Activated T-cell treated with anti-CD3 and anti-CD28 coated beads, Interleukin-2, amount 50 U/mL, for 4 hours (primary cell): ENCODE measurements around the gene CKAP2L. TPM values are rescaled to one million over a fixed set of nuclear protein-coding genes. Genes with fewer than 3 reads are reported as not detected.
A peak's percentile ranks its signal among the peaks of the same experiment; 100 is the strongest.

Source experiments
- ATAC-seq, 2 donors: fragments of 200-7000 bp; cut with Tn5 transposase; one replicate each; pipeline ENCODE4 v1.10.0; 2021
- DNase-seq: peaks from one replicate; pipeline ENCODE4 v3.0.0-alpha.2; 2020
- H3K27me3 Mint-ChIP-seq: one replicate; pipeline ENCODE4 v1.8.0; 2021; ENCODE audit warnings: low read depth, mixed read lengths
- H3K36me3 Mint-ChIP-seq: one replicate; pipeline ENCODE4 v1.8.0; 2022; ENCODE audit warnings: mixed read lengths; ENCODE audit not compliant: insufficient read depth
- H3K4me1 Mint-ChIP-seq: one replicate; pipeline ENCODE4 v1.8.0; 2021; ENCODE audit warnings: low read depth, mixed read lengths
- H3K4me3 Mint-ChIP-seq: one replicate; pipeline ENCODE4 v1.8.0; 2021; ENCODE audit warnings: mild to moderate bottlenecking, moderate library complexity, mixed read lengths
- H3K9me3 Mint-ChIP-seq: one replicate; pipeline ENCODE4 v1.8.0; 2021; ENCODE audit warnings: mixed read lengths
- total RNA-seq, 3 donors: library from RNA; stranded (reverse); gene quantifications; one replicate each; pipeline ENCODE4 v1.2.1, GENCODE V29; 2021

Gene CKAP2L
- total RNA-seq, 3 donors from 2014 or later, result 2.7 to 4.1 (median 3.2) TPM

- Mint-ChIP-seq H3K9me3 (no peaks in the 10 kb centered on the region), H3K27me3 (no peaks in the 10 kb centered on the region), H3K4me3 (no peak overlapping the region), H3K36me3 (no peaks in the 10 kb centered on the region), H3K4me1 (peaks cover 9% of the 10 kb centered on the region)
- no peak for ATAC-seq
- DNase-seq, result no peak
Observed at GRCh38 chr2:112798979-112799975, 34.9 kb upstream of the CKAP2L start.

- no peak for ATAC-seq
- no peak overlapping the region for H3K4me3 Mint-ChIP-seq
Observed at GRCh38 chr2:112796486-112796885, 32.1 kb upstream of the CKAP2L start.

GRCh38 chr2:112795774-112796173 lies 31.4 kb upstream of the CKAP2L start:
- Mint-ChIP-seq H3K27me3 (no peaks in the 10 kb centered on the region), H3K4me3 (no peak overlapping the region), H3K4me1 (peaks cover 13% of the 10 kb centered on the region), H3K9me3 (peaks cover 4% of the 10 kb centered on the region), H3K36me3 (no peaks in the 10 kb centered on the region)
- ATAC-seq (no peak), DNase-seq (no peak)

More at GRCh38 chr2:112796486-112796885, 32.1 kb upstream of the CKAP2L start:
- Mint-ChIP-seq H3K27me3 (no peaks in the 10 kb centered on the region), H3K9me3 (peaks cover 4% of the 10 kb centered on the region), H3K36me3 (no peaks in the 10 kb centered on the region), H3K4me1 (peaks cover 13% of the 10 kb centered on the region)
- DNase-seq, result no peak

- no peaks in the 10 kb centered on the region for H3K27me3 Mint-ChIP-seq
- no peak overlapping the region for H3K4me3 Mint-ChIP-seq
- peaks cover 4% of the 10 kb centered on the region for H3K9me3 Mint-ChIP-seq
- peaks cover 13% of the 10 kb centered on the region for H3K4me1 Mint-ChIP-seq
- no peak for DNase-seq
- no peaks in the 10 kb centered on the region for H3K36me3 Mint-ChIP-seq
- no peak for ATAC-seq
Observed at GRCh38 chr2:112794841-112795240, 30.4 kb upstream of the CKAP2L start.

GRCh38 chr2:112794131-112794733 lies 29.8 kb upstream of the CKAP2L start:
- Mint-ChIP-seq H3K4me3 (no peak overlapping the region), H3K9me3 (peaks cover 4% of the 10 kb centered on the region), H3K27me3 (no peaks in the 10 kb centered on the region), H3K4me1 (peaks cover 11% of the 10 kb centered on the region), H3K36me3 (no peaks in the 10 kb centered on the region)
- peak in 1 of 2 donors; percentile 63 for ATAC-seq
- no peak for DNase-seq

GRCh38 chr2:112793449-112793978 lies 29.1 kb upstream of the CKAP2L start:
- DNase-seq (no peak), ATAC-seq (peak; percentile 34 to 58)
- H3K36me3 Mint-ChIP-seq, result no peaks in the 10 kb centered on the region
- no peaks in the 10 kb centered on the region for H3K27me3 Mint-ChIP-seq
- H3K4me1 Mint-ChIP-seq, result peaks cover 9% of the 10 kb centered on the region
- H3K4me3 Mint-ChIP-seq, result no peak overlapping the region
- peaks cover 4% of the 10 kb centered on the region for H3K9me3 Mint-ChIP-seq

GRCh38 chr2:112792419-112792818 lies 28.0 kb upstream of the CKAP2L start:
- Mint-ChIP-seq H3K36me3 (no peaks in the 10 kb centered on the region), H3K9me3 (peaks cover 4% of the 10 kb centered on the region)

GRCh38 chr2:112791693-112792230 lies 27.4 kb upstream of the CKAP2L start:
- Mint-ChIP-seq H3K4me1 (peaks cover 9% of the 10 kb centered on the region), H3K4me3 (no peak overlapping the region), H3K9me3 (peaks cover 4% of the 10 kb centered on the region), H3K27me3 (peaks cover 2% of the 10 kb centered on the region), H3K36me3 (no peaks in the 10 kb centered on the region)
- no peak for ATAC-seq
- no peak for DNase-seq

More at GRCh38 chr2:112792419-112792818, 28.0 kb upstream of the CKAP2L start:
- no peak for DNase-seq
- no peak for ATAC-seq
- Mint-ChIP-seq H3K4me1 (peaks cover 9% of the 10 kb centered on the region), H3K4me3 (no peak overlapping the region), H3K27me3 (no peaks in the 10 kb centered on the region)

- ATAC-seq (no peak), DNase-seq (no peak)
- peaks cover 4% of the 10 kb centered on the region for H3K9me3 Mint-ChIP-seq
- peaks cover 9% of the 10 kb centered on the region for H3K4me1 Mint-ChIP-seq
- no peaks in the 10 kb centered on the region for H3K36me3 Mint-ChIP-seq
- peaks cover 6% of the 10 kb centered on the region for H3K27me3 Mint-ChIP-seq
- H3K4me3 Mint-ChIP-seq, result no peak overlapping the region
Observed at GRCh38 chr2:112791019-112791418, 26.6 kb upstream of the CKAP2L start.

GRCh38 chr2:112790305-112790704 lies 25.9 kb upstream of the CKAP2L start:
- no peak overlapping the region for H3K4me3 Mint-ChIP-seq
- H3K4me1 Mint-ChIP-seq, result peaks cover 9% of the 10 kb centered on the region
- ATAC-seq, result no peak
- peaks cover 6% of the 10 kb centered on the region for H3K27me3 Mint-ChIP-seq
- no peaks in the 10 kb centered on the region for H3K36me3 Mint-ChIP-seq
- no peak for DNase-seq
- H3K9me3 Mint-ChIP-seq, result peaks cover 4% of the 10 kb centered on the region

GRCh38 chr2:112789186-112789585 lies 24.8 kb upstream of the CKAP2L start:
- ATAC-seq, result no peak
- Mint-ChIP-seq H3K36me3 (no peaks in the 10 kb centered on the region), H3K4me1 (peaks cover 11% of the 10 kb centered on the region), H3K9me3 (peaks cover 4% of the 10 kb centered on the region), H3K27me3 (peaks cover 8% of the 10 kb centered on the region), H3K4me3 (no peak overlapping the region)
- DNase-seq, result no peak

GRCh38 chr2:112788653-112789052 lies 24.2 kb upstream of the CKAP2L start:
- peaks cover 4% of the 10 kb centered on the region for H3K9me3 Mint-ChIP-seq
- H3K4me3 Mint-ChIP-seq, result no peak overlapping the region
- no peaks in the 10 kb centered on the region for H3K36me3 Mint-ChIP-seq
- H3K4me1 Mint-ChIP-seq, result peaks cover 7% of the 10 kb centered on the region
- ATAC-seq, result no peak
- peaks cover 10% of the 10 kb centered on the region for H3K27me3 Mint-ChIP-seq
- DNase-seq, result no peak

- ATAC-seq (no peak), DNase-seq (no peak)
- peaks cover 2% of the 10 kb centered on the region for H3K4me1 Mint-ChIP-seq
- no peak overlapping the region for H3K4me3 Mint-ChIP-seq
- H3K36me3 Mint-ChIP-seq, result no peaks in the 10 kb centered on the region
- H3K27me3 Mint-ChIP-seq, result peaks cover 10% of the 10 kb centered on the region
- no peaks in the 10 kb centered on the region for H3K9me3 Mint-ChIP-seq
Observed at GRCh38 chr2:112787729-112788393, 23.5 kb upstream of the CKAP2L start.

GRCh38 chr2:112787294-112787693 lies 22.9 kb upstream of the CKAP2L start:
- Mint-ChIP-seq H3K4me3 (no peak overlapping the region), H3K4me1 (peaks cover 2% of the 10 kb centered on the region), H3K27me3 (peaks cover 11% of the 10 kb centered on the region), H3K36me3 (no peaks in the 10 kb centered on the region), H3K9me3 (no peaks in the 10 kb centered on the region)
- DNase-seq (no peak), ATAC-seq (no peak)
